ENCODE measurements around the gene AGMAT.
"Not testable (repeated sequence)": the region's sequence is repeated elsewhere in the genome, so short reads cannot be mapped to it uniquely, and the experiment has no call there.

The AGMAT gene

DNA sequence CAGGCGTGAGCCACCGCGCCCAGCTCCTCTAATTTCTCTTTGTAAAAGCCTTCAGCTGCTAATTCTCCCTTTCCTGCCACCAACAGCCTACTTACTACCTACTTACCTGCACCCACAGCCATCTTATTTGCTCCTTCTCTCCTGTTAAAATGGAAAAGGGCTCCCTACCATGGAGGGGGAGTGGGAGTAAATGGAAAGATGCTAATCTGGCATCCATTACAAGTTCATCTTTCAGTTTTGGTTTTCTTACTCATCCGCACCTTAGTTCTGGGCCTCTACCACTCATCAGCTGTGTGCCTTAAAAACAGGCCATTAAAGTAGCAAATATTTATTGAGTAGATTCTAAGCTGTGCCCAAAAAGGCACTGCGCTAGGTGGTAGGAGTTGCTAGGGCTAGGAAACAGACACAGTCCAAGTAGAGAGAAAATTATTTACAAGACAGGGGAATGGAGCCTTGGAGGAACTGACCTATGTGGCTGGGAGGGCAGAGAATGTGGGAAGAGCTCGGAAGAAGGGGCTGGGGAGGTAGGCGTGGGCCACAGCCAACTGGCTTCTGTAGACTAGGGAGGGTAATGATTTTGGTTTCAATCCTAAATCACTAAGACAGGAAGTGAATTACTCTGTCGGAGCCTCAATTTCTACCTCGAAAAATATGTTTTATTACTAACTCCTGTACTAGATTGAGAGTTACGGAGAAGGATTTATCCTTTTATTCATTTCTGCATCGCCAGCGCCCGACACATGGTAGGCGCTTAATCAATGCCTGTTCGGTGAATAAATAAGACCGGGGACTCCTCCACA lies 31.7 kb upstream of the AGMAT start:
- DNase-seq (ENCODE audit: low read depth) = peak; percentile 43

DNA sequence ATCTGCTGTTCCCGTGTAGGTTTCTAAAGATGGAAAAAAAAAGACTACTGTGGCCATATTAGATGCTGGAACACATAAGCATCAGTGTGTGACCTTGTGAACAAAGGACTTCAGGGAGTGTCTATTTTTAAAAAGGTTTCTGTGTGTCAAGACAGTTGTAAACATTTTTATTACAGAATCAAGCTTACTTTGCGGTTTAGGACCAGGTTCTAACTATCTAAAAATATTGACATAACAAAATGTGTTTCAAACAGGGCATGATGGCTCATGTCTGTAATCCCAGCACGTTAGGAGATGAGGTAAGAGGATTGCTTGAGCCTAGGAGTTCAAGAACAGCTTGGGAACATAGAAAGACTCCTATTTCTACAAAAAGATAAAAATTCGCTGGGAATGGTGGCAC lies 25.3 kb upstream of the AGMAT start:
- DNase-seq (ENCODE audit: low read depth) = no peak

- peak; percentile 10 for DNase-seq (ENCODE audit: low read depth)
Measured at GRCh38 chr1:15609631-15610030, 24.8 kb upstream of the AGMAT start.

DNA sequence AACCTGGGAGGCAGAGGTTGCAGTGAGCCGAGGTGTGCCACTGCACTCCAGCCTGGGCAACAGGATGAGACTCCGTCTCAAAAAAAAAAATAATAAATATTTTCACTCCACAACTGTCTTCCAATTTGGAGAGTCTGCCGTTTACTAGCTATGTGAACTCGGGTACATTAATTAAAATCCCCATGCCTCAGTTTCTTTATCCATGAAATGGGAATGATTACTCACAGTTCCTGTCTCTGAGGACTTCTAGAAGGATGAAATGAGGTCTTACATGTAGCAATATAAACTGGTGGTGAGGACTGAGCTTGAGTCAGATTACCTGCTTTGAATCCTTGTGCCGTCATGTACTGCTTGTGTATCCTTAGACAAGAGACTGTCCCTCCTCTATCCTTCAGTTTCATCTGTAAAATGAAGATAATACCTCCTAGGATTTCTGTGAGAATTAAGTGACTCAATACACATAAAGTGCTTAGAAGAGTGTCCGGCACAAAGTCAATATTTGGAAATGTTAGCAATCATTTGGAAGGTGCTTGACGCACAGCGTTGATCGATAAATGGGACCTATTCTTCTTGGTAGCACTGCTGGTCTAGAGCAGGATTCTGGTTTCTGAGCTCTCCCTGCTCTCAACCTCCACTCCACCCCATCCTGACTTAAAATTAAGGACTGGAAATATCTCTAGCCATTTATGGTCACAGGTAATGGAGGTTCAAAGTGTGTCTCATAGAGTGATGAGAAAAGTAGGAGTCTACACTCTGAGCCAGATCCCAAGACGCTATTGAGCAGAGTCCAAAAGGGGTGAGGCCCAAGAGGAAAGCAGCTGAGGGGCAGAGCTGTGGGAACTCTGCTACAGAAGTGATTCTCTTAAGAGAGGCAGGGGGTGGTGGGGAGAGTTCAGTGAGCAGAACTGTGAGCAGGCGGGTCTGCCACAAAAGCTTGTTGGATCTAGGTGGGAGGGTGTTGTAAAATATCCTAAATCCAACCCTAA lies 20.8 kb upstream of the AGMAT start:
- no peak for DNase-seq (ENCODE audit: low read depth)

DNA sequence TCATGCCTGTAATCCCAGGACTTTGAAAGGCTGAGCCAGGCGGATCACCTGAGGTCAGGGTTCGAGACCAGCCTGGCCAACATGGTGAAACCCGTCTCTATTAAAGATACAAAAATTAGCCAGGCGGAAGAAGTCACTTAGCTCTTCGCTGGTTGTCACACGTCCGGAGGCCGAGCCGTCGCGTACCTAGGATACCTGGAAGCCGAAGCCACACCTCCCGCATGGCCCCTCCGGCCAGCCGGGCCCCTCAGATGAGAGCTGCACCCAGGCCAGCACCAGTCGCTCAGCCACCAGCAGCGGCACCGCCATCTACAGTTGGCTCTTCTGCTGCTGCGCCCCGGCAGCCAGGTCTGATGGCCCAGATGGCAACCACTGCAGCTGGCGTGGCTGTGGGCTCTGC lies 19.5 kb upstream of the AGMAT start:
- not testable (repeated sequence) for DNase-seq (ENCODE audit: low read depth)

DNA sequence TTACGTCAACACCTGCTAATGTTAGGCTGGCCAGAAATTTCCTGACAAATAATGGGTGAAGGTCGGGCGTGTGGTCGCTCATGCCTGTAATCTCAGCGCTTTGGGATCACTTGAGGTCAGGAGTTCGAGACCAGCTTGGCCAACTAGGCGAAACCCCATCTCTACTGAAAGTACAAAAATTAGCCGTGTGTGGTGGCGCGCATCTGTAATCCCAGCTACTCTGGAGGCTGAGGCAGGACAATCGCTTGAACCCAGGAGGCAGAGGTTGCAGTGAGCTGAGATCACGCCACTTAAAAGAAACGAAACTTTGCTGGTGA lies 19.1 kb upstream of the AGMAT start:
- DNase-seq (ENCODE audit: low read depth) = not testable (repeated sequence)

- peak; percentile 95 for DNase-seq (ENCODE audit: low read depth)
Measured at GRCh38 chr1:15603050-15603965, 18.5 kb upstream of the AGMAT start.

DNA sequence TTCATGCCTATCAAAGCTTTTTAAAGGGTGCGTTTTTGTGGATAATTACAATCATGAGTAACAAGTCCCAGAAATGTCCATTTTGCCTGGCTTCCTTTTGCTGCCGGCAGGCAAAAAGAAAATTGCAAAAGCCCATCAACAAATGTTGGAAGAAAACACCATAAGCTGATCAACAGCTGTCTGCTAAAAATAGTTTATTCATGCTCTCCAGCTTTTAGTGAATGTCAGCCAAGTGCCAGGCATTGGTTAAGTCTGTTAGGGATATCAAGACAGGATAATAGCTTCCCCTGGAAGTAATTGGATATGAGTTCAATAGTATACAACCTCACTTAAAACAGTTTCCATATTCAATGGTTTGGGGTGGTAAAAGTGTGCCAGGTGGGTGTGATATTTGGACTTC lies 13.6 kb upstream of the AGMAT start:
- no peak for DNase-seq (ENCODE audit: low read depth)

- no peak for DNase-seq (ENCODE audit: low read depth)
Measured at GRCh38 chr1:15595809-15596617, 11.2 kb upstream of the AGMAT start.

DNA sequence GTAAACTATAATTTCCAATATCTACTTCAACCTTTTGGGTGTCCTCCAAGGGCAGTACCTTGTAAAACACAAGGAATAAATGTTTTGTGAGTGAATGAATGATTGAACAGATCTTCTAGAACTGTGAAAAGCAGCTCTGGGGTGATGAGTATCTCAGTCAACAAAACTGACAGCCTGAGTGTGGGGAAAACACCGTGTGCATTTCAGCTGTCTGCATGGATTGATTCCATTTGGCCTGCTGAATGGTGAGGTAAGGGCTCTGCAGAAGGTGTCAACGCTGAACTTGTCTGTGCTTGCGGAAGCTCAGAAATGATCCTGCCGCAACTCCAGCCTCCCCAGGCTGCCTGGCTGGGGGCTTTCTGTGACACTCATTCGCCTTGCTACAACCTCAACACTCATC lies 7.4 kb upstream of the AGMAT start:
- DNase-seq (ENCODE audit: low read depth) = no peak

GRCh38 chr1:15583016-15583706 lies 1.7 kb downstream of the AGMAT start:
- no peak for DNase-seq (ENCODE audit: low read depth)

- no peak for DNase-seq (ENCODE audit: low read depth)
Measured at GRCh38 chr1:15579683-15580047, 5.2 kb downstream of the AGMAT start.

- DNase-seq (ENCODE audit: low read depth) = no peak
Measured at GRCh38 chr1:15578921-15579682, 5.7 kb downstream of the AGMAT start.

DNA sequence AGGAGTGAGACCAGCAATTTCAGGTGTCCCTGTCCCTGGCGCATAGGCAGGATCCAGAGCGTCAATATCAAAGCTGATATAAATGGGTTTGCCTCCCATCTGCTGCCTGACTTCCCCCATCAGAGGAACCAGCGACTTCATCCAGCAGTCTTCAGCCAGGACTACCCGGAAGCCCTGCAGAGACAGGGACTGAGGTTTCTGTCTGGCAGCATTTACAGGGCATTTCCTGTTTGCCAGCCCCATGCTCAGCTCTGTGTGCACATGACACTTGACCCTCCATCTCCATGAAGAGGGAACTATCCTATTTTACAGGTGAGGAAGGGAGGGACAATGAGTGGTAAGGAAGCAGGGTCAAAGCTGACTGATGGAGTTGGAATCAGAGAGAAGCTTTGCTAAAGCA lies 7.2 kb downstream of the AGMAT start:
- DNase-seq (ENCODE audit: low read depth) = no peak

DNA sequence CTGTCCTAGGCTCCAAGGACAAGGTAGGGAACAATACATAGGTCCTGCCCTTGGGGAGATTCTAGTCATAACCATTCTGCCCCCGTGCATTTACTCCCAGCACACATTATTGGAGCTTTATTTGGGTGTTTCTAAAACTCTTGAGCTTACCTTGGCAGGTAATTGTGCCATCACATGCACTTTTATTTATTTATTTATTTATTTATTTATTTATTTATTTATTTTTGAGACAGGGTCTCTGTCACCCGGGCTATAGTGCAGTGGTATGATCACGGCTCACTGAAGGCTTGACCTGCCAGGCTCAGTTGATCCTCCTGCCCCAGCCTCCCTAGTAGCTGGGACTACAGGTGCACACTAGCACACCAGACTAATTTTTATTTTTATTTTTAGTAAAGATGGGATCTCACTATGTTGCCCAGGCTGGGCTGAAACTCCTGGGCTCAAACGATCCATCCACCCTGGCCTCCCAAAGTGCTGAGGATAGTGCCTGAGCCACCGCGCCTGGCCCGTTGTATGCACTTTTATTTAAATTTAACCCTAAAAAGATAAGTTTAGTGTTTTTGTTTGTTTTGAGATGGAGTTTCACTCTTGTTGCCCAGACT lies 9.2 kb downstream of the AGMAT start:
- DNase-seq (ENCODE audit: low read depth) = no peak

DNA sequence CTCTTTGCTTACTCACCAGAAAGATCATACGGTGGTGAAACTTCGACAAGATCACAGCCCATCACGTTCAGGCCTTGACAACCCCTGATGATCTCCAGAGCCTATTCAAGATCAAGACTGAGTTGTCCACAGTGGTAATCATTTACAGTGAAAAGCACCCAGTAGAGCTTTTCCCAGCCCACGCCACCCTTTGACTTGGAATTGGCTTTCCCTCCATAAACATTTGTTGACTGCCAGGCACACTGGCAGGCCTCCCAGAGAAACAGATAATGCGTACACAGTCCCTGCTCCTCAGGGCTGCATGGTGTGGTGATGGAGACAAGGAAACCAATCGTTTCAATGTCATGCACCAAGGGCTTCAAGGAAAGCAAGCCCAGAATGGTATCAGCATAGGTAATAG lies 10.1 kb downstream of the AGMAT start:
- DNase-seq (ENCODE audit: low read depth) = no peak

GRCh38 chr1:15573477-15573876 lies 11.4 kb downstream of the AGMAT start:
- DNase-seq (ENCODE audit: low read depth) = peak; percentile 23

- no peak for DNase-seq (ENCODE audit: low read depth)
Measured at GRCh38 chr1:15571266-15571665, 13.6 kb downstream of the AGMAT start.

- DNase-seq (ENCODE audit: low read depth) = no peak
Measured at GRCh38 chr1:15570861-15571260, 14.0 kb downstream of the AGMAT start.

Data from amniotic epithelial cell (primary cell).